Gastrocnemius medialis (tissue), 4 donors: Measurements from ENCODE around the gene MLLT11.

Experiments used
- CTCF ChIP-seq, 5 experiments: fragments of 450-650 bp in 3 of 5; fragments of 200-600 bp in 2 of 5; sonication (generic) in 2 of 5; IDR thresholded peaks in 4 of 5; conservative IDR thresholded peaks in 1 of 5; 1 replicate in 4 of 5; 2 replicates in 1 of 5; pipeline ENCODE4 v1.5.1; 2016 to 2019; ENCODE audit warnings: antibody characterized with exemption in 5 of 5, mild to moderate bottlenecking in 3 of 5, moderate library complexity in 3 of 5
- POLR2A ChIP-seq, 2 donors: fragments of 450-650 bp; IDR thresholded peaks; one replicate each; pipeline ENCODE4 v1.6.1; 2017; ENCODE audit warnings: antibody characterized with exemption in 2 of 2, mild to moderate bottlenecking in 2 of 2, moderate library complexity in 2 of 2

GRCh38 chr1:151070474-151071276 is 10.5 kb downstream of the MLLT11 start, which contains the start of gene GABPB2:
- TF ChIP-seq CTCF (IDR thresholded peaks at IDR 0.05 in 4 of 5, conservative IDR thresholded peaks at IDR 0.05 in 1 of 5) (peak; percentile 57 to 94 (median 90)), POLR2A (IDR thresholded peaks at IDR 0.05) (peak; percentile 43 to 50)
